A549 treated with ZK216348 at 1 μM for 4 hours (cell line): ENCODE measurements around the gene CCT7. TPM values are rescaled to one million over a fixed set of nuclear protein-coding genes. Genes with fewer than 3 reads are reported as not detected.

Experiments
- total RNA-seq: library from RNA; stranded (reverse); fragments of 200-300 nt; extraction: Qiagen RNA extraction; gene quantifications from 5 replicates; pipeline ENCODE4 v1.2.3, GENCODE V29; 2022; ENCODE audit warnings: low read depth

The CCT7 gene
- 554 to 823 TPM (median 598 TPM) in 5 replicates for total RNA-seq

GRCh38 chr2:73233932-73234832 lies at the start of gene CCT7:
CCT7 (plus strand) TSS chr2:73234308; CDS start chr2:73234379, 71 bp downstream.

DNA sequence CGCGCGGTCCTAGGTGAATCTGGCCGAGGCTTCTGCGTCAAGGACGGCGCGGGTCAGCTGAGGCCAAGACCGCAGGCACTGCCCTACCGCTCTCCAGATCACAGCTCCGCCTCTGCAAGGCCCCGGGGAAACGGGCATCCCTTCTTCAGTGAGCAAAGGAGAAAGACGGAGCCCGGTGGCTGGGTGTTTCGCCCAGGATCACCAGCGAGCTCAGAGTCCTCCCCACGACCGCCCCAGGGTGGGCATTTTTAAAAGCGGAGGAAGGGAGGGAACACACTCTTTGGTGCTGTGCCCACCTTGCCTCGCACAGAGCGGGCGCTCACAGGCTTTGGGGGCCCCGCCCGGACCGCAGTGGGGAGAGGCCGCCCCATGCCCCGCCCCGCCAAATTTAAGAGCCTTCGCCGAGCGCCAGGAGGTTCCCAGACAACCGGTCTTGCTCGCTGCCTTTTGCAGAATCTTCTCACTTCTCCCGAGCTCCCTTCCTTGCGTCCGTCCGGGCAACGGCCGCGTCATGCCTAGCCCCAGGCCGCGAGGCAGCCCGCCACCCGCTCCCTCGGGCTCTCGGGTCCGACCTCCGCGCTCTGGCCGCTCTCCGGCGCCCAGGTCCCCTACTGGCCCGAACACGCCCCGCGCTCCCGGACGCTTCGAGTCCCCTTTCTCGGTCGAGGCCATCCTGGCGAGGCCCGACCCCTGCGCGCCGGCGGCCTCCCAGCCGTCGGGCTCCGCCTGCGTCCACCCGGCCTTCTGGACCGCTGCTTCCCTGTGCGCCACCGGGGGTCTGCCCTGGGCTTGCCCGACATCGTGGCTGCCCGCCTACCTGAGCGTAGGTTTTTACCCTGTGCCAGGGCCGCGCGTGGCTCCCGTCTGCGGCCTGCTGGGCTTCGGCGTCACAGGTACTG lies 31.7 kb upstream of the CCT7 start, which contains the start of gene NOTO:
Gene NOTO, plus strand, starts transcription at position 419 of the 899 bp plus-strand sequence. Its CDS starts 93 bp downstream, at position 512.

GRCh38 chr2:73214120-73215035 lies 19.7 kb upstream of the CCT7 start, which contains the start of gene SMYD5:
SMYD5 (plus strand) TSS chr2:73214245; CDS start chr2:73214267, 22 bp downstream.

DNA sequence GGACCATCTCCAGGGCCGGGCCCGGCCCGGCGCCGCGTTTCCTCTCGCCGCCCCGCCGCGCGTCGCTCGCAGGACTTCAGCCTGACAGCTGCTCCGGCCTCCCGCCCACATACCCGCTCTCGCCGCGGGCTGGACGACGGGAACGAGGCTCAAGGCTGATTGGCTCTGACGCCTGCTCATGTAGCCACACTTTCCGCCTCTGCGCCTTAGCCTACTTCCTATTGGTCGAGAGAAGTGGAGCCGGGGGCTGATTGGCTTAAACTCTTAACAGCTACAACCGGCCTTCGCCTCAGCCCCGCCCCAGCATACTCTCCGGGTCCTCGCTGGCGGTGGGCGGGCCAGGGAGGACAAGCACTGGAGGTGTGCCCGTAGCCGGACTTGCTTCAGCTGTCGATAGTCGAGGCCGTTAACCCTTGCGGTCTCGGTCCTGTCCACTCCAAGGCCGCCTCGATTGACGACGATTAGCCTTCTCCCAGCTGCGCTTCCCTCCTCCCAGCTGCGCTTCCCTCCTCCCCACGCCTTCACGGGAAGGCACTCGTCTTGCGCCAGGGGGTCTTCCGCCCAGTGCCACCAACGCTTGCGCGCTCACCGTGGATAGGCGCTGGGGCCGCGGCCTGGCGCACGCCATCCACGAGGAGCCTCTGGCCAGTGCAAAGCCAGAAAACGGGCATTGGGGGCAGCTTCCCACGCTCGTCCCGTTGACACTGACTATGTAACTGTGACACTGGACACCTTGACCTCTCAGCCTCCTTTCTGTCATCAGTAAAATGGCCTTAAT lies 765 bp upstream of the CCT7 start, which contains the start of gene PRADC1:
Gene PRADC1, minus strand, starts transcription at position 86 of the 778 bp plus-strand sequence. Its CDS starts 79 bp downstream, at position 7.

DNA sequence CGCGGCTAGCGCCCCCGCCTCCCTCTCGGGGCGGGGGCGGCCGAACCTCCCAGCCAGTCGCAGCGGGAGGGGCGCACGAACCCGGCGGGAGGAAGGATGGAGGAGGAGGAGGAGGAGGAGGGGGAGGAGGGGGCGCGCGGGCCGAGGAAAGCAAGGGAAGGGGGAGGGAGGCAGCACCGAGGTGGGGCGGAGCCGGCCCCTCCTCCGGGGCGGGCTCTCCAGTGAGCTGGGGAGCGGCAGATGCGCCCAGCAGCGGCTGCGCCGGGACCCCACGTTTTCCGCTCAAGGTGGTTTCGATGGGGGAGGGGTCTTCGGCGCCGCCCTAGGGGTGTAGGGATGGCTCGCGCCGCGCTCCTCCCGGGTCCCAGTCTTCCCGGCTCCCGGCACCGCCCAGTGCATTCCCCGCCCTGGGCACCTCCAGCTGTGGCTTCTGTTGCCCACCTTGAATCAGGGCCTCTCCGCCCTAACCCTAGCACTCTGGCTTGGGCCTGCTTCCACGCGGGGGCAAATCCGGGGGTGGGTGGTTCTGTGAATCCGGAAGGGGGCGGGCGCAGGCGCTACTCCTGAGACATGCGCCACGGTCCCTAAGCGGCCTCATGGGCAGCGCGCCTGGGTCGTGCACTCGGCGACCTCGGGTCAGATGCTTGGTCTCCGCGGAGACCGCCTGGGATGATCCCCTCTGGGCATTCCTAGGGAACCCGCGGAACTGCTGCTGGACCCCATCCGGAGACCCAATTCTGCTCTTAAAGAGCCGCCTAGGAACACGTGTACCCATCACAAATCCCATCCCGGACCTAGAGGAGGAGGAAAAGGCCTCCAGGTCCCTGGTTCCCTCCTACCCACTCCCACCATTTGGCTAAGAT lies 50.4 kb downstream of the CCT7 start, which contains the start of gene FBXO41:
Gene FBXO41, minus strand, starts transcription at position 183 of the 863 bp plus-strand sequence. CDS start 14,848 bp downstream, outside the sequence.

GRCh38 chr2:73293534-73294171 lies 59.5 kb downstream of the CCT7 start, which contains the start of gene EGR4:
EGR4 (minus strand) TSS chr2:73293548; CDS start chr2:73293317, 231 bp downstream.

Other genes starting within 250 kb of the CCT7 start
- 12.9 to 17.7 TPM (median 14.9 TPM) in 5 replicates for gene SFXN5, start 162.6 kb upstream of the CCT7 start, total RNA-seq
- gene RAB11FIP5, start 121.4 kb upstream of the CCT7 start, total RNA-seq, result 26.8 to 37.4 TPM (median 35.3 TPM) in 5 replicates
- gene NOTO, start 31.7 kb upstream of the CCT7 start, total RNA-seq, result not detected in 5 replicates
- gene SMYD5, start 20.1 kb upstream of the CCT7 start, total RNA-seq, result 46.2 to 59.1 TPM (median 56.7 TPM) in 5 replicates
- gene PRADC1, start 1.1 kb upstream of the CCT7 start, total RNA-seq, result 17.8 to 26.8 TPM (median 25.1 TPM) in 5 replicates
- gene FBXO41, start 50.2 kb downstream of the CCT7 start, total RNA-seq, result 3.9 to 6.6 TPM (median 6.2 TPM) in 5 replicates
- 0.09 to 0.43 TPM (median 0.20 TPM) in 5 replicates for gene EGR4, start 59.2 kb downstream of the CCT7 start, total RNA-seq
- gene ALMS1, start 151.5 kb downstream of the CCT7 start, total RNA-seq, result 8.5 to 10.6 TPM (median 9.9 TPM) in 5 replicates